Neuronal stem cell (in vitro differentiated cells): ENCODE measurements around the gene DEPDC4.
"Not testable (repeated sequence)": the region's sequence is repeated elsewhere in the genome, so short reads cannot be mapped to it uniquely, and the experiment has no call there.

Source experiments
- DNase-seq: peaks from one replicate; pipeline ENCODE4 v3.0.0-alpha.2; 2013; ENCODE audit warnings: low spot score
- H2AFZ ChIP-seq: one replicate; pipeline ENCODE4 v1.6.1; 2013; ENCODE audit warnings: mild to moderate bottlenecking, low read length, inconsistent platforms
- H2AK5ac ChIP-seq: 2 replicates; pipeline ENCODE4 v1.6.1; 2013; ENCODE audit warnings: low read depth, mild to moderate bottlenecking, inconsistent platforms, low read length, moderate library complexity, mixed read lengths
- H2BK120ac ChIP-seq: 2 replicates; pipeline ENCODE4 v1.6.1; 2013; ENCODE audit warnings: low read depth, mild to moderate bottlenecking, inconsistent platforms, low read length, moderate library complexity, mixed read lengths
- H2BK12ac ChIP-seq: one replicate; pipeline ENCODE4 v1.6.1; 2013; ENCODE audit warnings: low read length, inconsistent platforms
- H2BK15ac ChIP-seq: 2 replicates; pipeline ENCODE4 v1.6.1; 2013; ENCODE audit warnings: mild to moderate bottlenecking, low read length, inconsistent platforms, mixed read lengths
- H2BK5ac ChIP-seq: one replicate; pipeline ENCODE4 v1.6.1; 2013; ENCODE audit warnings: inconsistent platforms, mild to moderate bottlenecking, low read length, moderate library complexity
- H3K14ac ChIP-seq: one replicate; pipeline ENCODE4 v1.6.1; 2013; ENCODE audit warnings: low read length, inconsistent platforms
- H3K18ac ChIP-seq: 2 replicates; pipeline ENCODE4 v1.6.1; 2013; ENCODE audit warnings: low read length, inconsistent platforms
- H3K23ac ChIP-seq: 2 replicates; pipeline ENCODE4 v1.6.1; 2013; ENCODE audit warnings: low read depth, mild to moderate bottlenecking, mixed read lengths, low read length, inconsistent platforms; ENCODE audit not compliant: poor library complexity
- H3K27ac ChIP-seq: replicated peaks from 3 replicates; pipeline ENCODE4 v1.5.1; 2013; ENCODE audit warnings: low read length, inconsistent platforms
- H3K27me3 ChIP-seq, 3 experiments: 2 replicates each; pipeline ENCODE4 v1.6.1; 2013; ENCODE audit warnings: low read length in 3 of 3, mild to moderate bottlenecking in 2 of 3, inconsistent platforms in 1 of 3, low read depth in 1 of 3, mixed read lengths in 1 of 3, moderate library complexity in 1 of 3; ENCODE audit not compliant: control insufficient read depth in 3 of 3, insufficient read depth in 3 of 3
- H3K36me3 ChIP-seq, 2 donors: replicated peaks in 1 of 2; 2 replicates each; pipeline ENCODE4 v1.6.1; 2013; ENCODE audit warnings: low read length in 2 of 2; ENCODE audit not compliant: control insufficient read depth in 2 of 2, insufficient read depth in 2 of 2
- H3K4ac ChIP-seq: 2 replicates; pipeline ENCODE4 v1.6.1; 2013; ENCODE audit warnings: inconsistent platforms, mild to moderate bottlenecking, low read length, moderate library complexity
- H3K4me1 ChIP-seq, 2 donors: 1 replicate in 1 of 2; 2 replicates in 1 of 2; pipeline ENCODE4 v1.6.1; 2013; ENCODE audit warnings: low read length in 2 of 2, low read depth in 1 of 2; ENCODE audit not compliant: control insufficient read depth in 2 of 2, insufficient read depth in 1 of 2
- H3K4me2 ChIP-seq: one replicate; pipeline ENCODE4 v1.6.1; 2013; ENCODE audit warnings: mild to moderate bottlenecking, low read length, inconsistent platforms; ENCODE audit not compliant: insufficient read depth, poor library complexity, severe bottlenecking
- H3K4me3 ChIP-seq, 2 donors: 2 replicates each; pipeline ENCODE4 v1.5.1; 2013; ENCODE audit warnings: low read length in 2 of 2, mild to moderate bottlenecking in 2 of 2, inconsistent platforms in 1 of 2, moderate library complexity in 1 of 2
- H3K79me1 ChIP-seq: one replicate; pipeline ENCODE4 v1.6.1; 2013; ENCODE audit warnings: low read depth, mild to moderate bottlenecking, inconsistent platforms, low read length, moderate library complexity
- H3K9ac ChIP-seq: one replicate; pipeline ENCODE4 v1.6.1; 2013; ENCODE audit warnings: mild to moderate bottlenecking, low read depth, low read length, inconsistent platforms; ENCODE audit not compliant: poor library complexity
- H3K9me3 ChIP-seq, 2 donors: replicated peaks in 1 of 2; 2 replicates each; pipeline versions ENCODE3 to v1.6.1; 2013; ENCODE audit warnings: low read length in 2 of 2, mild to moderate bottlenecking in 2 of 2, inconsistent platforms in 1 of 2, low read depth in 1 of 2, mixed read lengths in 1 of 2, moderate library complexity in 1 of 2; ENCODE audit not compliant: control insufficient read depth in 2 of 2, insufficient read depth in 1 of 2
- H4K8ac ChIP-seq: one replicate; pipeline ENCODE4 v1.6.1; 2013; ENCODE audit warnings: low read depth, mild to moderate bottlenecking, inconsistent platforms, low read length, moderate library complexity
- H4K91ac ChIP-seq: one replicate; pipeline ENCODE4 v1.6.1; 2013; ENCODE audit warnings: low read length, low read depth, mild to moderate bottlenecking, inconsistent platforms; ENCODE audit not compliant: poor library complexity
- WGBS, 2 donors: extraction: QIAGEN DNeasy Blood & Tissue Kit; methylation state at CpG; one replicate each; pipeline ENCODE4 v1.1.7; 2013; ENCODE audit warnings: missing lambda C conversion rate in 2 of 2, mixed read lengths in 1 of 2; ENCODE audit not compliant: insufficient read length in 2 of 2, insufficient replicate concordance in 1 of 2; ENCODE audit errors: extremely low coverage in 2 of 2; 5-methylcytosine and 5-hydroxymethylcytosine counted together

DEPDC4 gene

GRCh38 chr12:100229036-100229635, 37.7 kb downstream of the DEPDC4 start:
- Histone ChIP-seq H3K9me3 (no peaks in the 10 kb centered on the region), H3K14ac (no peak overlapping the region), H3K36me3 (peaks cover 4 to 14% of the 10 kb centered on the region in 2 donors), H4K91ac (no peak overlapping the region), H2BK5ac (no peak overlapping the region), H3K18ac (no peak overlapping the region), H3K4ac (no peak overlapping the region), H2AK5ac (no peak overlapping the region), H3K4me1 (no peaks in the 10 kb centered on the region), H2AFZ (no peak overlapping the region), H3K4me3 (no peak overlapping the region), H3K4me2 (no peak overlapping the region), H3K9ac (no peak overlapping the region), H3K79me1 (peaks cover 1% of the 10 kb centered on the region), H4K8ac (no peak overlapping the region), H3K23ac (no peak overlapping the region), H3K27ac (no peak overlapping the region), H2BK120ac (no peak overlapping the region), H3K27me3 (no peaks in the 10 kb centered on the region), H2BK12ac (no peak overlapping the region), H2BK15ac (no peak overlapping the region)
- WGBS, 2 donors: no CpG with 5 or more reads among the region's 5 CpGs
- no peak for DNase-seq

GRCh38 chr12:100225491-100225890, 41.4 kb downstream of the DEPDC4 start:
- Histone ChIP-seq H3K4ac (no peak overlapping the region), H2AFZ (no peak overlapping the region), H3K9me3 (no peaks in the 10 kb centered on the region), H4K91ac (no peak overlapping the region), H4K8ac (no peak overlapping the region), H3K79me1 (no peaks in the 10 kb centered on the region), H3K23ac (no peak overlapping the region), H3K27me3 (no peaks in the 10 kb centered on the region), H3K9ac (no peak overlapping the region), H3K14ac (no peak overlapping the region), H2BK120ac (no peak overlapping the region), H3K4me3 (no peak overlapping the region), H3K27ac (no peak overlapping the region), H3K36me3 (peaks cover 7 to 42% of the 10 kb centered on the region in 2 donors), H2BK12ac (no peak overlapping the region), H2AK5ac (no peak overlapping the region), H3K4me2 (no peak overlapping the region), H2BK5ac (no peak overlapping the region), H3K18ac (no peak overlapping the region), H3K4me1 (no peaks in the 10 kb centered on the region), H2BK15ac (no peak overlapping the region)
- DNase-seq: no peak

- H3K18ac ChIP-seq, H3K4me3 ChIP-seq, H2BK5ac ChIP-seq, H3K27me3 ChIP-seq, H3K27ac ChIP-seq, H4K8ac ChIP-seq, H2AK5ac ChIP-seq, H2BK120ac ChIP-seq, H3K9me3 ChIP-seq, DNase-seq, H3K4ac ChIP-seq, H2BK12ac ChIP-seq, H3K23ac ChIP-seq, H4K91ac ChIP-seq, H2AFZ ChIP-seq, H3K4me1 ChIP-seq, H3K9ac ChIP-seq, H2BK15ac ChIP-seq, H3K14ac ChIP-seq, H3K4me2 ChIP-seq, H3K79me1 ChIP-seq: not testable (repeated sequence)
- no CpG with 5 or more reads among the region's 6 CpGs for WGBS, 2 donors
- peaks cover 7 to 73% of the 10 kb centered on the region in 2 donors for H3K36me3 ChIP-seq
These were observed 44.7 kb downstream of the DEPDC4 start for GRCh38 chr12:100222173-100222572.

GRCh38 chr12:100221523-100221922, 45.4 kb downstream of the DEPDC4 start:
- H3K9me3 ChIP-seq: no peaks in the 10 kb centered on the region
- DNase-seq: no peak
- no peak overlapping the region for H3K27ac ChIP-seq
- H3K18ac ChIP-seq: no peak overlapping the region
- H3K27me3 ChIP-seq: no peaks in the 10 kb centered on the region
- no peak overlapping the region for H2AFZ ChIP-seq
- no peak overlapping the region for H4K91ac ChIP-seq
- H3K4me1 ChIP-seq: no peaks in the 10 kb centered on the region
- no peak overlapping the region for H3K23ac ChIP-seq
- no peak overlapping the region for H2AK5ac ChIP-seq
- peaks cover 7 to 73% of the 10 kb centered on the region in 2 donors for H3K36me3 ChIP-seq
- no peak overlapping the region for H2BK15ac ChIP-seq
- no peaks in the 10 kb centered on the region for H3K79me1 ChIP-seq
- H3K14ac ChIP-seq: no peak overlapping the region
- no peak overlapping the region for H3K4ac ChIP-seq
- no peak overlapping the region for H2BK5ac ChIP-seq
- H2BK12ac ChIP-seq: no peak overlapping the region
- WGBS, 2 donors: no CpG with 5 or more reads among the region's 3 CpGs
- no peak overlapping the region for H3K4me3 ChIP-seq
- no peak overlapping the region for H3K4me2 ChIP-seq
- H2BK120ac ChIP-seq: no peak overlapping the region
- no peak overlapping the region for H4K8ac ChIP-seq
- H3K9ac ChIP-seq: no peak overlapping the region
